Retinal pigment epithelial cell (primary cell): ENCODE data around the gene MTCH1.
"Not testable (repeated sequence)": the region's sequence is repeated elsewhere in the genome, so short reads cannot be mapped to it uniquely, and the experiment has no call there.

Experiments used
- DNase-seq: peaks from one replicate; pipeline ENCODE4 v3.0.0-alpha.2; 2010; ENCODE audit warnings: low read depth
- H3K4me3 ChIP-seq: 2 replicates; pipeline ENCODE4 v1.5.1; 2011; ENCODE audit warnings: mild to moderate bottlenecking, low read length, control low read depth, moderate library complexity
- TF ChIP-seq, protein P1 (sequence below): conservative IDR thresholded peaks from 2 replicates; pipeline ENCODE4 v1.5.1; 2011; ENCODE audit warnings: low read depth, low read length, control low read depth, inconsistent platforms

MTCH1 gene

DNA sequence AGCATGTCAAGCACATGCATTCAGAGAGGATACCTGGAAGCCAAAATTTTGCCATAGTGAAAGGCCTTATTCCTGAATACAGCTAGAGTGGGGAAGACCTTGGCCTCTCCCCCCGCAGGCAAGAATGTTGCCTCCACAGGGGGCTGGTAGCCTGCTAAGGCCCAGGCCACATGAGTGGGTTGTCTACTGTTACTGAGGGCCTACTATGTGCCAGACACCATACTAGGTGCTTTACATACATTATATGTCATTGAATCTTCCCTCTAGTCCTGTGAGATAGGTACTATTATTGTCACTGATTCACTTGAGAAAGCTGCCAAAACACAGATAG is 32.1 kb downstream of the MTCH1 start:
- no peak for DNase-seq
- H3K4me3 ChIP-seq = no peak overlapping the region
- TF ChIP-seq, protein P1, sequence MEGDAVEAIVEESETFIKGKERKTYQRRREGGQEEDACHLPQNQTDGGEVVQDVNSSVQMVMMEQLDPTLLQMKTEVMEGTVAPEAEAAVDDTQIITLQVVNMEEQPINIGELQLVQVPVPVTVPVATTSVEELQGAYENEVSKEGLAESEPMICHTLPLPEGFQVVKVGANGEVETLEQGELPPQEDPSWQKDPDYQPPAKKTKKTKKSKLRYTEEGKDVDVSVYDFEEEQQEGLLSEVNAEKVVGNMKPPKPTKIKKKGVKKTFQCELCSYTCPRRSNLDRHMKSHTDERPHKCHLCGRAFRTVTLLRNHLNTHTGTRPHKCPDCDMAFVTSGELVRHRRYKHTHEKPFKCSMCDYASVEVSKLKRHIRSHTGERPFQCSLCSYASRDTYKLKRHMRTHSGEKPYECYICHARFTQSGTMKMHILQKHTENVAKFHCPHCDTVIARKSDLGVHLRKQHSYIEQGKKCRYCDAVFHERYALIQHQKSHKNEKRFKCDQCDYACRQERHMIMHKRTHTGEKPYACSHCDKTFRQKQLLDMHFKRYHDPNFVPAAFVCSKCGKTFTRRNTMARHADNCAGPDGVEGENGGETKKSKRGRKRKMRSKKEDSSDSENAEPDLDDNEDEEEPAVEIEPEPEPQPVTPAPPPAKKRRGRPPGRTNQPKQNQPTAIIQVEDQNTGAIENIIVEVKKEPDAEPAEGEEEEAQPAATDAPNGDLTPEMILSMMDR = no peak

DNA sequence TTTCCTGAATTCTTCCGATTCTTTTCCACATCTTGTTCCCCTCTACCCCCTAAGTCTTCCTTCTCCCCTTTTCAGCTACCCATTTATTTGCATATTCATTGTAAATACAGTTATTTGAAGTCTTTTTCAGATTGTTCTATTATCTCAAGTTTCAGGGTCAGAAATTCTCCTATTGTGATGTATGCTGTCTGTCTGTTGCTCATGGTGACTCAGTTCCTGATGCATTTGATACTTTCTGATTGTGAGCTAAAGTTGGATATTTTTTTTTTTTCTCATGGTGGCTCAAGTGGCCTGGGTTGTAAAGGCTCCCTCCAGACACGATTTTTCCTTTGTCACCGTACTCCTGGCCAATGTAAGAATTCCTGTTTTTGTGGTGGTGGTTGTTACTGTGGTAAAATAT is 36.4 kb downstream of the MTCH1 start:
- no peak for DNase-seq
- TF ChIP-seq, protein P1 = no peak
- no peak overlapping the region for H3K4me3 ChIP-seq

DNA sequence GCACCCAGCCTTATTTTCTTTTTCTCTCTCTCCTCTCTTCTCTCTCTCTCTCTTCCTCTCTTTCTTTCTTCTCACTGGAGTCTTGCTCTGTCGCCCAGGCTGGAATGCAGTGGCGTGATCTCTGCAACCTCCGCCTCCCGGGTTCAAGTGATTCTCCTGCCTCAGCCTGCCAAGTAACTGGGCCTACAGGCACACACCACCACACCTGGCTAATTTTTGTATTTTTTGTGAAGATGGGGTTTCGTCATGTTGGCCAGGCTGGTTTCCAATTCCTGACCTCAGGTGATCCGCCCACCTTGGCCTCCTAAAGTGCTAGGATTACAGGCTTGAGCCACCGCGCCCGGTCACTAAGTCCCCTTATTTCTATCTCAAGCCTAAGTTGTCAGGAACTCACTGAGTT is 36.9 kb downstream of the MTCH1 start:
- not testable (repeated sequence) for H3K4me3 ChIP-seq

DNA sequence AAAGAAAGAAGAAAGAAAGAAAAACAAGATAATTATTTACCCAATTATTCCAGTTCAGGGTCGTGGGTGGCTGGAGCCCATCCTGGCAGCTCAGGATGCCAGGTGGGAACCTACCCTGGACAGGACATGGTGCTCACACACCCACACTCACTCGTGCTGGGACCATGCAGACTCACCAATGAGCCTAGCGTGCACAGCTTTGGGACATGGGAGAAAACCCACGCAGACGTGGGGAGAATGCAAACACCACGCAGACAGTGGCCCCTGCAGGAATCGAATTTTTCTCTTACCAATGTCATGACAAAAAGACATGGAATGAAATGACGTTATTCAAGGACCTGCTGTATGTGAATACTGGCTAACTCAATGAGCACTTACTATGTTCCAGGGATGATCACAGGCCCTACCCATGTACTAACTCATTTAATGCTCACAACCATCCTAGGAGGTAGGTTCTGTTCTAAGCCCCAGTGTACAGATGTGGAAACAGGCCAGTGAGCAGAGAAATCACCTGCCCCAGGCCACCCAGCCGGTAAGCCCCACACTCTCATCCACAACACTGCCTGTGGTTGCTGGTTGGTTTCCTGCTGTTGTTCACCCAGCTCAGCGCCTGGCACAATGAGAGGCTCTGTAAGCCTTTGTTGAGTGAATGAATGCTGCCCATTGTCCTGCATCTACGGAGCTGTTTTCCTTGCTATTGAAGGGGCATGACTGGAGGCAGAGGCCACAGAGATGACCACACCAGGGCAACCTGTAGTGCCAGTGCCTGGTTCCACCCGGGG is 38.2 kb downstream of the MTCH1 start:
- TF ChIP-seq, protein P1 = no peak
- no peak for DNase-seq
- H3K4me3 ChIP-seq = no peak overlapping the region

More for the DNA sequence above, 36.9 kb downstream of the MTCH1 start:
- not testable (repeated sequence) for DNase-seq

DNA sequence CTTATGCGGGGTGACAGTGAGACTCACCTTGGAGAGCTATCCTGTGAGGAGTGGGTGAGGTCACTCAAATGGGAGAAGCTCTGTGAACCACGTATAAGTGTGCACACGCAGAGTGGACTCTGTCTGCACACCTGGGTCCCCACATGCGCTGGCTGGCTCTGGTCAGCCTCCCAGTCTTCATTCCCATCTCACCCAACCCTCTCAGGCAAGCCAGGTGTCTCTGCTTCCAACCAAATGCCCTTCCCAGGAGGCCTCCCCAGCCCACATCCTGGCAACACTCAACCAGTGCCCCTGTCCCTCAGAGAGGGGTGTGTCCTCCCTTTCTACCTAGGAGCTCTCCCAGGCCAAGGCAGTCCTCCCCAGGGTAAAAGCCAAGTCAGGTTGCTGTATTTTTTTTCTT is 39.5 kb downstream of the MTCH1 start:
- H3K4me3 ChIP-seq = no peak overlapping the region
- TF ChIP-seq, protein P1 = no peak
- DNase-seq = no peak

DNA sequence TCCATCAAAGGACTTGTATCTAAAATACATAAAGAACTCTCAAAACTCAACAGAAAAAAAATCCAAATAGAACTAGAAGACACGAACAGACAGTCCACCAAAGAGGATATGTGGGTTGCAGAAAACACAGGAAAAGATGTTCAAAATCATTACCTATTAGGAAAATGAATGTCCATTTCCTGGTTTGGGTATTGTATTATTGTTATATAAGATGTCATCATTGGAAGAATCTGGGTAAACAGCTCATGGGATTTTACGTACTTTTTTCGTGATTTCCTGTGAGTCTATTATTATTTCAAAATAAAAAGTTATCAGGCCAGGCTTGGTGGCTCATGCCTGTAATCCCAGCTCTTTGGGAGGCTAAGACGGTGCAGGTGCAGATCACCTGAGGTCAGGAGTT is 40.7 kb downstream of the MTCH1 start:
- H3K4me3 ChIP-seq = no peak overlapping the region
- DNase-seq = no peak
- TF ChIP-seq, protein P1 = no peak

DNA sequence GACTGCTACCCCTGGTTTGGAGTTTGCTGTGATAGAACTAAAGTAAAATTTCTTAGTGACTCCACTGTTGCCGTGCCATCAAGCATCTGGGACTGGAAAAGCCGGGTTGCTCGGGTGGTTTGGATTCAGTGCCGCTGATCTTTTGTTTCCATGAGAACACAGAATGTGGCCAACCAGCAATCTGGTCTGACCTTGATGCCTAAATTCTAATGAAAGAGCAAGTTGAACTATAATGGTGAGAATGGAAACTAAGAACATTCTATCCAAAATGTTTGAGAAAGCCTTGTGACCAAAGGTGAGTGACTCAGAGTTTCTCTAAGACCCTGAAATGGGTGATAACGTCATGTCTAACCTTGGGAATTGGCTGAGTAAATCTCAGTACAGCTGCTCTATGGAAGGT is 41.3 kb downstream of the MTCH1 start:
- DNase-seq = no peak
- TF ChIP-seq, protein P1 = no peak
- H3K4me3 ChIP-seq = no peak overlapping the region

DNA sequence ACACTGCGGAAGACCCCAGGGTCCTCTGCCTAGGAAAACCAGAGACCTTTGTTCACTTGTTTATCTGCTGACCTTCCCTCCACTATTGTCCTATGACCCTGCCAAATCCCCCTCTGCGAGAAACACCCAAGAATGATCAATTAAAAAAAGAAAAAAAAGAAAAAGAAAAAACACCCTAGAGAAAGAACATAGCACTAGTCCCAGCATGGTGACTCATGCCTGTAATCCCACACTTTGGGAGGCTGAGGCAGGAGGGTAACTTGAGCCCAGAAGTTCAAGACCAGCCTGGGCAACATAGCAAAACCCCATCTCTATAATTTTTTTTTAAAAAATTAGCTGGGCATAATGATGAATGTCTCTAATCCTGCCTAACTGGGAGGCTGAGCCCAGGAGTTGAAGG is 43.7 kb downstream of the MTCH1 start:
- DNase-seq, H3K4me3 ChIP-seq: not testable (repeated sequence)

DNA sequence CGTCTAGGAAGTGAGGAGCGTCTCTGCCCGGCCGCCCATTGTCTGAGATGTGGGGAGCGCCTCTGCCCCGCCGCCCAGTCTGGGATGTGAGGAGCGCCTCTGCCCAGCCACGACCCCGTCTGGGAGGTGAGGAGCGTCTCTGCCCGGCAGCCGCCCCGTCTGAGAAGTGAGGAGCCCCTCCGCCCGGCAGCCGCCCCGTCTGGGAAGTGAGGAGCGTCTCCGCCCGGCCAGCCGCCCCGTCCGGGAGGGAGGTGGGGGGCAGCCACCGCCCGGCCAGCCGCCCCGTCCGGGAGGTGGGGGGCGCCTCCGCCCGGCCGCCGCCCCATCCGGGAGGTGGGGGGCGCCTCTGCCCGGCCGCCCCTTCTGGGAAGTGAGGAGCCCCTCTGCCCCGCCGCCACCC is 44.4 kb downstream of the MTCH1 start:
- not testable (repeated sequence) for DNase-seq, H3K4me3 ChIP-seq
